ENCODE results near the gene CDA. TPM values are rescaled to one million over a fixed set of nuclear protein-coding genes. Genes with fewer than 3 reads are reported as not detected.

Gene CDA
- total RNA-seq, 1 donor from 2014 or later: 2.0 TPM

GRCh38 chr1:20575541-20576336 is 13.2 kb upstream of the CDA start:
- Histone ChIP-seq H3K9me3 (replicated peaks) (peaks cover 8% of the 10 kb centered on the region), H3K4me3 (no peak overlapping the region), H3K36me3 (no peaks in the 10 kb centered on the region), H3K27me3 (ENCODE audit: low read depth) (peaks cover 4% of the 10 kb centered on the region), H3K4me1 (no peaks in the 10 kb centered on the region), H3K27ac (replicated peaks) (no peak overlapping the region)
- DNase-seq: no peak
- intact Hi-C loops (cut with micrococcal nuclease): loop anchor here (5.0 kb wide), 1 partner anchor 57 kb away; the partner anchor contains the start of gene PINK1
- no peak for TF ChIP-seq CTCF (IDR thresholded peaks at IDR 0.05; ENCODE audit: borderline replicate concordance)

GRCh38 chr1:20578062-20578461 is 10.8 kb upstream of the CDA start:
- TF ChIP-seq CTCF (IDR thresholded peaks at IDR 0.05; ENCODE audit: borderline replicate concordance): no peak
- H3K9me3 ChIP-seq (replicated peaks): no peaks in the 10 kb centered on the region
- no peak for DNase-seq
- no peak overlapping the region for H3K4me3 ChIP-seq
- H3K27me3 ChIP-seq (ENCODE audit: low read depth): no peaks in the 10 kb centered on the region
- no peak overlapping the region for H3K27ac ChIP-seq (replicated peaks)
- no peaks in the 10 kb centered on the region for H3K4me1 ChIP-seq
- intact Hi-C loops (cut with micrococcal nuclease): loop anchor here (5.0 kb wide), 1 partner anchor 54 kb away; the partner anchor contains the start of gene PINK1
- no peaks in the 10 kb centered on the region for H3K36me3 ChIP-seq

- no peak for TF ChIP-seq CTCF (IDR thresholded peaks at IDR 0.05; ENCODE audit: borderline replicate concordance)
- no peaks in the 10 kb centered on the region for H3K4me1 ChIP-seq
- H3K27ac ChIP-seq (replicated peaks): no peak overlapping the region
- no peaks in the 10 kb centered on the region for H3K9me3 ChIP-seq (replicated peaks)
- H3K27me3 ChIP-seq (ENCODE audit: low read depth): no peaks in the 10 kb centered on the region
- intact Hi-C loops (cut with micrococcal nuclease): loop anchor here (5.0 kb wide), 1 partner anchor 53 kb away; the partner anchor contains the start of gene PINK1
- H3K4me3 ChIP-seq: no peak overlapping the region
- no peaks in the 10 kb centered on the region for H3K36me3 ChIP-seq
- no peak for DNase-seq
These were observed 10.0 kb upstream of the CDA start for GRCh38 chr1:20578721-20579395.

DNA sequence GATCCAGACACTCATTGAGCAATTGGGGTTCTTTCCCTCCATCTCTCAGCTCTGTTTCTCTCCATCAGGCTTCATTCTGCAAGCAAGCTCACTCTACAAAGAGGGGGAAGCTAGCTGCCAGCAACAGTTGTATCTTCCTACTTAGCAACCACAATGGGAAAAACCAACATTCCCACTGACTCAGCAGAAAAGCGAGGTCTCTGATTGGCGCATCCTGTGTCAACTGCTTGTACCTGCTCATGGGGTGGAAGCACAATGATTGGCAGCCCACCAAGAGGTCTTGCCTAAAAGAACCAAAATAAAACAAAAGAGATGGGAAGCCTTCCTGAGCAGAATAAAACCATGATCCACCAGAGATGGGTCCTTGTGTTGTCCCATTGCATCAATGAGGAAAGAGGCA is 4.0 kb upstream of the CDA start:
- intact Hi-C loops (cut with micrococcal nuclease): no loop called here
- no peak for TF ChIP-seq CTCF (IDR thresholded peaks at IDR 0.05; ENCODE audit: borderline replicate concordance)
- H3K4me3 ChIP-seq: no peak overlapping the region
- DNase-seq: no peak
- H3K4me1 ChIP-seq: peaks cover 14% of the 10 kb centered on the region
- H3K27ac ChIP-seq (replicated peaks): no peak overlapping the region
- H3K27me3 ChIP-seq (ENCODE audit: low read depth): peaks cover 39% of the 10 kb centered on the region
- no peaks in the 10 kb centered on the region for H3K9me3 ChIP-seq (replicated peaks)
- no peaks in the 10 kb centered on the region for H3K36me3 ChIP-seq

DNA sequence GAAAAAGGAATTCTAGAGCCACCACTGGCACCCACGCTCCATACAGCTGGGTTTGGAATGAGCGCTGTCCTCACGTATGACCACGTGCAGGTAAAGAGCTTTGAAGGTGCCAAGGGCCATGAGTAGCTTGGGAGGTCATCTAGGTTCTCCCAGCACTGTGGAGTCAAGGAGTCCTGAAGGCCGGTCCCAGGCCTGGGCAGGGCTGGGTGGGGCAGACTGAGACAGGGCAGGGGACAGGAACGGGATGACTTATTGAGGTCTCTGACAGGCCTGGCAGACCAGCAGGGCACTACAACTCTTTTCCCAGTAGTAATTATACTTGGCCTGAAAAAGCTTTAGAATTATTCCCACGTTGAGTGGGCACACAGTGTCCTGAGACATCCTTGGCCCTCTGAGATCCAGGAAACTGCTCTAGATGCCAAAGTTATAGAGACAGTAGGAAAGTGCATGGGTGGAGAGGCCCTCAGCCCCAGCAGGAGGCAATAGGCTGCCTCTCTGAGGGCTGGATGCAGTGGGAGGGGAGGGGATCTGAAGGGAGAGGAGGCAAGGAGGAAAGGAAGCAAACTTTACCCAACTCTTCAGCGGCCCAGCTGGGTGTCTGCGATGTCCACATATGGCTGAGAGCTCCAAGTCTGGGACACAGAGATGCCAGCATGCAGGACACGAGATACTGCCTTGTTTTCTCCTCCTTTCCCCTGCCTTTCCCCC is 1.8 kb upstream of the CDA start:
- intact Hi-C loops (cut with micrococcal nuclease): no loop called here
- Histone ChIP-seq H3K27ac (replicated peaks) (peak overlapping the region; percentile 36), H3K36me3 (no peaks in the 10 kb centered on the region), H3K4me1 (peaks cover 18% of the 10 kb centered on the region), H3K9me3 (replicated peaks) (no peaks in the 10 kb centered on the region), H3K4me3 (no peak overlapping the region), H3K27me3 (ENCODE audit: low read depth) (peaks cover 60% of the 10 kb centered on the region)
- no peak for TF ChIP-seq CTCF (IDR thresholded peaks at IDR 0.05; ENCODE audit: borderline replicate concordance)
- DNase-seq: no peak
